Gastroesophageal sphincter (tissue), 4 donors: Measurements from ENCODE around the gene KLRC3. TPM values are rescaled to one million over a fixed set of nuclear protein-coding genes. Genes with fewer than 3 reads are reported as not detected.

ENCODE experiments used
- ATAC-seq: fragments of 150-250 bp; one replicate; pipeline ENCODE4 v1.9.1; 2016; ENCODE audit warnings: mild to moderate bottlenecking, moderate library complexity
- H3K27ac ChIP-seq, 4 donors: fragments of 200-600 bp; sonication (generic) in 3 of 4; 1 replicate in 3 of 4; 2 replicates in 1 of 4; pipeline ENCODE4 v1.5.1; 2016 to 2019
- H3K27me3 ChIP-seq: fragments of 200-600 bp; sonication (generic); one replicate; pipeline ENCODE4 v1.5.1; 2019
- H3K36me3 ChIP-seq, 2 donors: fragments of 200-600 bp; sonication (generic); one replicate each; pipeline ENCODE4 v1.5.1; 2019; ENCODE audit warnings: control low read depth in 1 of 2
- H3K4me1 ChIP-seq, 3 donors: fragments of 200-600 bp; sonication (generic); 1 replicate in 2 of 3; 2 replicates in 1 of 3; pipeline ENCODE4 v1.5.1; 2016 to 2019; ENCODE audit warnings: control low read depth in 2 of 3
- H3K4me3 ChIP-seq, 2 donors: fragments of 200-600 bp; sonication (generic); one replicate each; pipeline ENCODE4 v1.5.1; 2019; ENCODE audit warnings: mild to moderate bottlenecking in 1 of 2, moderate library complexity in 1 of 2
- H3K9me3 ChIP-seq, 3 donors: fragments of 200-600 bp; sonication (generic); one replicate each; pipeline ENCODE4 v1.5.1; 2017 to 2019; ENCODE audit warnings: control low read depth in 2 of 3
- EP300 ChIP-seq: sonication (generic); formaldehyde crosslinking; IDR thresholded peaks from one replicate; pipeline ENCODE4 v1.6.1; 2017; ENCODE audit warnings: antibody characterized with exemption, mild to moderate bottlenecking
- POLR2A ChIP-seq, 2 donors: fragments of 450-650 bp; IDR thresholded peaks; one replicate each; pipeline ENCODE4 v1.6.1; 2017; ENCODE audit warnings: antibody characterized with exemption in 2 of 2, mild to moderate bottlenecking in 2 of 2, moderate library complexity in 1 of 2
- POLR2AphosphoS5 ChIP-seq: sonication (generic); formaldehyde crosslinking; IDR thresholded peaks from one replicate; pipeline ENCODE4 v1.6.1; 2017; ENCODE audit warnings: antibody characterized with exemption
- WGBS, 2 donors: methylation state at CpG; one replicate each; pipeline ENCODE4 v1.1.5; 2018; ENCODE audit warnings: low coverage in 1 of 2; 5-methylcytosine and 5-hydroxymethylcytosine counted together
- total RNA-seq, 4 donors: library from RNA; depleted of rRNA; stranded (reverse); fragments of >200 nt; gene quantifications; one replicate each; pipeline ENCODE4 v1.1.0, GENCODE V29; 2016
- TF ChIP-seq, protein P1 (sequence below), 4 experiments: fragments of 200-600 bp in 2 of 4; fragments of 450-650 bp in 2 of 4; sonication (generic) in 1 of 4; IDR thresholded peaks; one replicate each; pipeline ENCODE4 v1.5.1; 2017 to 2019; ENCODE audit warnings: antibody characterized with exemption in 4 of 4, mild to moderate bottlenecking in 2 of 4, moderate library complexity in 2 of 4

Gene KLRC3
- total RNA-seq, 4 donors from 2014 or later = not detected

DNA sequence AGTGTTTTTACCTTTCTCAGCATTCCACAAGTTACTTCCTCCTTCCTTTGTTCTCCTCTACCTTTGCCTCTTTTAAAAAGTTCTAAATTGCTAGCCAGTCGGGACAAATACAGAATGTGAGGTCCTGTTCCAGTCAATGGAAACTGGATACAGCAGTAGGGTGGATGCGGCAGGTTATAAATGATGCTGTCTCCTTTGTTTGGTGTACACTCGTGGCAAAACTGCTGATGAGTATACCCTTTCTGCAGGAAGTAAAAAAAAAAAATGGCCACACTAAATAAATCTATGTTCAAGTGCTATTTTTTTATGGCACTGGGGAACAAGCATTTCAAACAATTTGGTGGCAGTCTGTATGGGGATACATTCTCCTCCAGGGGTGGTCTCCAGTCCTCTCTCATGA lies 58.1 kb downstream of the KLRC3 start:
- no peaks in the 10 kb centered on the region for H3K36me3 ChIP-seq
- H3K27me3 ChIP-seq = no peaks in the 10 kb centered on the region
- no peak for ATAC-seq
- H3K4me3 ChIP-seq = no peak overlapping the region
- WGBS, 2 donors = 33 to 85% methylated on average over 2 of the region's 3 CpGs
- H3K4me1 ChIP-seq = peaks cover 11 to 40% (median 12%) of the 10 kb centered on the region in 3 donors
- H3K27ac ChIP-seq = peak overlapping the region in 3 of 4 donors; percentile 88 to 100 (median 93)
- H3K9me3 ChIP-seq = no peaks in the 10 kb centered on the region
- TF ChIP-seq POLR2AphosphoS5 (no peak), POLR2A (IDR thresholded peaks at IDR 0.05) (no peak), EP300 (no peak)
- TF ChIP-seq, protein P1, sequence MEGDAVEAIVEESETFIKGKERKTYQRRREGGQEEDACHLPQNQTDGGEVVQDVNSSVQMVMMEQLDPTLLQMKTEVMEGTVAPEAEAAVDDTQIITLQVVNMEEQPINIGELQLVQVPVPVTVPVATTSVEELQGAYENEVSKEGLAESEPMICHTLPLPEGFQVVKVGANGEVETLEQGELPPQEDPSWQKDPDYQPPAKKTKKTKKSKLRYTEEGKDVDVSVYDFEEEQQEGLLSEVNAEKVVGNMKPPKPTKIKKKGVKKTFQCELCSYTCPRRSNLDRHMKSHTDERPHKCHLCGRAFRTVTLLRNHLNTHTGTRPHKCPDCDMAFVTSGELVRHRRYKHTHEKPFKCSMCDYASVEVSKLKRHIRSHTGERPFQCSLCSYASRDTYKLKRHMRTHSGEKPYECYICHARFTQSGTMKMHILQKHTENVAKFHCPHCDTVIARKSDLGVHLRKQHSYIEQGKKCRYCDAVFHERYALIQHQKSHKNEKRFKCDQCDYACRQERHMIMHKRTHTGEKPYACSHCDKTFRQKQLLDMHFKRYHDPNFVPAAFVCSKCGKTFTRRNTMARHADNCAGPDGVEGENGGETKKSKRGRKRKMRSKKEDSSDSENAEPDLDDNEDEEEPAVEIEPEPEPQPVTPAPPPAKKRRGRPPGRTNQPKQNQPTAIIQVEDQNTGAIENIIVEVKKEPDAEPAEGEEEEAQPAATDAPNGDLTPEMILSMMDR (IDR thresholded peaks at IDR 0.05) = no peak

Other genes with a start within 250 kb of the KLRC3 start
- gene OLR1, start 248.5 kb downstream of the KLRC3 start, total RNA-seq = 1 to 10 TPM in 2 of 4 donors, under 1 TPM in 1, not detected in 1; 0.39 to 6.5 (median 5.5) TPM
- gene TMEM52B, start 241.6 kb downstream of the KLRC3 start, total RNA-seq = 1 to 10 TPM in 1 of 4 donors, not detected in 3; 1.2 TPM
- 100 to 1,000 TPM; 122 to 269 (median 193) TPM for gene GABARAPL1, start 207.7 kb downstream of the KLRC3 start, total RNA-seq
- gene KLRD1, start 112.7 kb downstream of the KLRC3 start, total RNA-seq = under 1 TPM; 0.37 to 0.94 (median 0.70) TPM
- 1 to 10 TPM in 2 of 4 donors, under 1 TPM in 2; 0.57 to 2.0 (median 0.97) TPM for gene KLRK1, start 30.6 kb downstream of the KLRC3 start, total RNA-seq
- gene KLRC4, start 10.8 kb downstream of the KLRC3 start, total RNA-seq = 1 to 10 TPM in 1 of 4 donors, not detected in 3; 2.3 TPM
- gene KLRC2, start 15.4 kb upstream of the KLRC3 start, total RNA-seq = under 1 TPM in 1 of 4 donors, not detected in 3; 0.40 TPM
- 1 to 10 TPM in 1 of 4 donors, under 1 TPM in 1, not detected in 2; 0.62 to 1.1 TPM for gene KLRC1, start 32.8 kb upstream of the KLRC3 start, total RNA-seq
- under 1 TPM; 0.40 to 0.87 (median 0.81) TPM for gene EIF2S3B, start 85.3 kb upstream of the KLRC3 start, total RNA-seq
- 10 to 100 TPM; 10.2 to 29.7 (median 11.8) TPM for gene MAGOHB, start 193.0 kb upstream of the KLRC3 start, total RNA-seq